ENCODE data around the gene DCUN1D1. TPM values are rescaled to one million over a fixed set of nuclear protein-coding genes. Genes with fewer than 3 reads are reported as not detected.

Gene DCUN1D1
- total and polyA plus RNA-seq, 2 experiments from 2014 or later = 29.5 to 53.5 TPM

GRCh38 chr3:182999767-183000166, 19.4 kb upstream of the DCUN1D1 start:
- H3K4me2 ChIP-seq = no peak overlapping the region
- Mint-ChIP-seq H3K27me3 (ENCODE audit: insufficient read depth, low read depth, poor library complexity) (peaks cover 5% of the 10 kb centered on the region), H3K4me3 (no peak overlapping the region), H3K36me3 (ENCODE audit: low read depth) (no peaks in the 10 kb centered on the region), H3K27ac (no peak overlapping the region), H3K9me3 (no peaks in the 10 kb centered on the region), H3K4me1 (no peaks in the 10 kb centered on the region)
- no peak for TF ChIP-seq NANOG (IDR thresholded peaks at IDR 0.05; ENCODE audit: borderline replicate concordance)
- TF ChIP-seq POLR2AphosphoS5 (IDR thresholded peaks at IDR 0.05; ENCODE audit: low read depth) = no peak
- TF ChIP-seq, protein P1, sequence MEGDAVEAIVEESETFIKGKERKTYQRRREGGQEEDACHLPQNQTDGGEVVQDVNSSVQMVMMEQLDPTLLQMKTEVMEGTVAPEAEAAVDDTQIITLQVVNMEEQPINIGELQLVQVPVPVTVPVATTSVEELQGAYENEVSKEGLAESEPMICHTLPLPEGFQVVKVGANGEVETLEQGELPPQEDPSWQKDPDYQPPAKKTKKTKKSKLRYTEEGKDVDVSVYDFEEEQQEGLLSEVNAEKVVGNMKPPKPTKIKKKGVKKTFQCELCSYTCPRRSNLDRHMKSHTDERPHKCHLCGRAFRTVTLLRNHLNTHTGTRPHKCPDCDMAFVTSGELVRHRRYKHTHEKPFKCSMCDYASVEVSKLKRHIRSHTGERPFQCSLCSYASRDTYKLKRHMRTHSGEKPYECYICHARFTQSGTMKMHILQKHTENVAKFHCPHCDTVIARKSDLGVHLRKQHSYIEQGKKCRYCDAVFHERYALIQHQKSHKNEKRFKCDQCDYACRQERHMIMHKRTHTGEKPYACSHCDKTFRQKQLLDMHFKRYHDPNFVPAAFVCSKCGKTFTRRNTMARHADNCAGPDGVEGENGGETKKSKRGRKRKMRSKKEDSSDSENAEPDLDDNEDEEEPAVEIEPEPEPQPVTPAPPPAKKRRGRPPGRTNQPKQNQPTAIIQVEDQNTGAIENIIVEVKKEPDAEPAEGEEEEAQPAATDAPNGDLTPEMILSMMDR (conservative IDR thresholded peaks at IDR 0.05; ENCODE audit: low read depth in 2 of 2) = no peak
- TF ChIP-seq ZNF114 (CRISPR knock-in tag; IDR thresholded peaks at IDR 0.05) = no peak
- no peak for TF ChIP-seq JUNB (IDR thresholded peaks at IDR 0.05; ENCODE audit: unreplicated experiment)
- no peak for TF ChIP-seq REST (IDR thresholded peaks at IDR 0.05; ENCODE audit: unreplicated experiment)
- TF ChIP-seq STAT1 (IDR thresholded peaks at IDR 0.05; ENCODE audit: unreplicated experiment) = no peak
- TF ChIP-seq ZNF331 (CRISPR knock-in tag; IDR thresholded peaks at IDR 0.05; ENCODE audit: low read depth) = no peak
- no peak for TF ChIP-seq ETS1 (IDR thresholded peaks at IDR 0.05)
- no peak for TF ChIP-seq EZH2 (IDR thresholded peaks at IDR 0.05; ENCODE audit: low read depth, unreplicated experiment)
- TF ChIP-seq CREB1 (CRISPR knock-in tag; IDR thresholded peaks at IDR 0.05; ENCODE audit: low read depth) = no peak
- TF ChIP-seq ZNF462 (CRISPR knock-in tag; IDR thresholded peaks at IDR 0.05) = no peak
- TF ChIP-seq EZH2phosphoT487 (IDR thresholded peaks at IDR 0.05; ENCODE audit: unreplicated experiment) = no peak
- no peaks in the 10 kb centered on the region for H3K27me3 ChIP-seq (ENCODE audit: insufficient read depth)
- H3K36me3 ChIP-seq (ENCODE audit: insufficient read depth) = no peaks in the 10 kb centered on the region
- H3K79me2 ChIP-seq (replicated peaks; ENCODE audit: insufficient read depth) = no peaks in the 10 kb centered on the region
- H3F3A ChIP-seq (replicated peaks; ENCODE audit: low read depth) = no peaks in the 10 kb centered on the region
- DNase-seq (ENCODE audit: low spot score) (no peak), ATAC-seq (no peak)
- no peak overlapping the region for H2AFZ ChIP-seq
- no peak overlapping the region for H3K4me3 ChIP-seq
- no peaks in the 10 kb centered on the region for H4K20me1 ChIP-seq (replicated peaks; ENCODE audit: insufficient read depth)
- no peaks in the 10 kb centered on the region for H3K9me2 ChIP-seq (ENCODE audit: insufficient read depth)
- no peak overlapping the region for H3K27ac ChIP-seq (ENCODE audit: low read depth)
- H3K4me1 ChIP-seq (ENCODE audit: insufficient read depth) = no peaks in the 10 kb centered on the region
